SKM-1 treated with dmso at 0.1 percent for 144 hours (cell line): ENCODE results near the gene NTF4.
"Not testable (repeated sequence)": the region's sequence is repeated elsewhere in the genome, so short reads cannot be mapped to it uniquely, and the experiment has no call there.

Experiments used
- DNase-seq: peaks from one replicate; lab custom pipeline; 2025; ENCODE audit not compliant: unreplicated experiment; lab: John Stamatoyannopoulos, UW

The NTF4 gene

DNA sequence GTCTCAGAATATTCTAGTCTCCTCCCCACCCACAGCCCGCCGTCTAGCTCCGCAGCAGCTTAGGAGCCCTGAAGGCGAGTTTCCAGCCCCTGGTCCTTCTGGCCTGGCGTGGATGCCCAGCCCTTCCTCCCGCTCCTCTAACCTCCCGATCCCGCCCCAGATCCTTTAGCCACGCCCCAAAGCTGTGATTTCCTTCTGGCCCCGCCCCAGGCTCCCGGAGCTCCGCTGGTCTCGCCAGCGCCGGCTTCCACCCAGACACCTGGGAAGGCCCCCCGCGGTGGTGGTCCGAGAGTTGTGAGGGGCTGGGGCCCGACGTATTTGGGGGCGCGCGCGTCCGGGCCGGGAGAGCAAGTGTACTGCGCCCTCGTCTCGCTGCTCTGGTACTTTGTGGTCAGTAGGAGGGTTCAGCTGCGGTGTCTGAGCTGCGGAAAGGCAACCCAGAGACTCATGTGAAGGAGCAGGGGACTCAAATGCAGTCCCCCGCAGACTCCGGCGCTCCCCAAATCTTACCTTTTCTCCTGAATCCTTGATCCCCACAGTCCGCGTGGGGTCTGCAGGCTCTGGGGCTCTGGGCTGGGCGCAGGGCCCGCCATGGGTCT, 6.9 kb downstream of the NTF4 start, which contains the start of gene CGB7:
TSS of gene CGB7 (minus strand) at position 114 of the 599 bp plus-strand sequence. CDS start 2,374 bp downstream, outside the sequence.
- DNase-seq, result no peak

DNA sequence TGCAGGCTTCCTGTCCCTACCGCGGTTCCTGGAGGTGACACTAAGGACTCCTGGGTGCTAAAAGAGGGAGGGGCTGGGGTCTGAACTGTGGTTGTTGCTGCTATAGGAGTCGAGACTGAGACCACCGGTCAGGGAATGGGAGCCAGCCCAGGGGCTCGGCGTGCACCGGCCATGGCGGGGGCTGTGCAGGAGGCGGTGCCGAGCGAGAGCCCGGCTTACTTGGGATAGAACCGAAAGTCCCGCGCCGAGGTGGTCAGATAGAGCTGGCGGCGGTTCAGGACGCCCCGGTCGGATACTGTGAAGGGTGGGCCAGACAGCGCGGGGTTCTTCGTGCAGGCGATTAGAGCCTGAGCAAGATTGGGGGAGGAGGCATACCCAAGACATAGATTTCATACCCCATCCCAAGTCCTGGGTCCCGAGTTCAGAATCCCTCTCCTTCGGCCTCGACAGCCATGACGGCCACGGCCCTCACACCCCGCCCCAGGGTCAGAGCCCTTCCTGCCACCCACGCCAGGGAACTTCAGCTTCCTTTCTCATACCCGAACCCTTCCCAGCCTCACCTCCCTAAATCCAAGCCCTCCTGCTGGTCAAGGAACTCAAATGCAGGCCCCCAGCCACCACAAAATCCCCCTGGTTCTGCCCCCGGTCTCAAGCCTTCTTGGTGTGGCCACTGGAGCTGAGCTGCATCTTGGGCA, 7.6 kb downstream of the NTF4 start:
- DNase-seq, result not testable (repeated sequence)

DNA sequence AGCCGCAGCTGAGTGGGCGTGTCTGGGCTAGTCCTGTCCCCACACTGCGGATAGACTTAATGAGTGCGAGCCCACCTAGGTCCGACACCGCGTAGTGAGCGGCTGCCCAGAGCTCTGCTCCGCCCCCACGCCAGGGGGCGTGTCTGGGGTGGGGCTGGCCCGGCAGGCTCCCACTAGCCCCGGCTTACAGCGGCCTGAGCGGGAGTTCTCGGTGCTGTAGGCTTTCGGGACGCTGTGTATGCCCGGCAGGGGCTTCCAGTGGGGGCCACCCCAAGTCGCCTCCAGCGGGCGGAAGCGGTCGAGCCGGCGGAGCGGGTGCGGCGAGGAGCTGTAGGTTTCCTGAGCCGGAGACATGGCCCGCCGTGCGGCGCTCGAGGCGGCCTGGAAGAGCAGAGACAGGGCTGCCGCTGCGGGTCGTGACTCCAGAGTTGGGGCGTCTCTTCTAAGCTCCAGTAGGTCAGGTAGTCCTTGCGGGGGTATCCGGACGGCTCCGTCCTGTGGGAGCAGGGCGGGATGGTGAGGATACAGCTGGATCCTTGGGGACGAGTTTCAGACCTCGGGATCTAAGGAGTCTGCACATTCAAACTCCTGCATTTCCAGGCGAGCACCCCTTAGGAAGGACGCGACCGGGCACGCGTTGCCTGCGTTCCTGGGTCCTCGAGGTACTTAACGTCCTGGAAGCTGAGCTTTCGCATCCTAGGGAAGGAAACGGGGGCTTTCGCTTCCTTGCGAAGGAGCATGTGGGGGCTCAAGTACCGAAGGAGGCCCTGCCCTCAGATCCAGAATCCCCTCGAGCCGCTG, 8.3 kb downstream of the NTF4 start:
- DNase-seq, result no peak

DNA sequence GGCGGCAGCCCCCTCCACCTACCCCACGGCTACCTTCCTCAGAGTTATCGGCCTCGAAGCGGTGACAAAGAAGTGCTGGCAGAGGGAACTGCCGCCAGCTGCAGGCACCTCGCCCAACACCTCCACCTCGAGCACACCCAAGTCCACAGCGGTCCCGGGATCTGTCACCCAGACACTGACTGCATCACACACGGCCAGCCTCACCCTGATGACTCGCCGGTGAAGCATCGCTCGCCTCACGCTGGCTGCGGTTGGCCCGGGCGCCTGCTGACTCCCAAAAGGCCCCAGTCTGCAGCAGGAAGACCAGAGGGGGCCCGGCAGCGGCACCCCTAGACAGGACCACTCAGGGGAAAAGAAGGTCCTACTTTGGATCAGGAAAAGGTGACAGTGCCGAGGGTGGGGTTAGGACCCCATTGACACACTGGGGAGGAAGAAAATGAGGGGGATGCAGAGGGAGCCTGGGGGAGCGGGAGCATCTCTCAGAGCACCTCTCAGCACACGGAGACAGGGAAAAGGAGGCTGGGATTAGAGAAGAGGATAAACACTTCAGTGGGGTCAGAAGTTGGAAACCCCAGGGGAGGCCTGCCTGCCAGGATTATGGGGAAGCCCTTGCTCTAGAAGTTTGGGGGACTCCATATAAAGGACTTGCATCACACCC, 14.1 kb downstream of the NTF4 start:
- not testable (repeated sequence) for DNase-seq

- not testable (repeated sequence) for DNase-seq
Measured at GRCh38 chr19:49049834-49050233, 14.8 kb downstream of the NTF4 start.

- DNase-seq, result not testable (repeated sequence)
Measured at GRCh38 chr19:49049011-49049410, 15.6 kb downstream of the NTF4 start, which contains the start of gene CGB8. Gene CGB8, minus strand, starts transcription at chr19:49049111. Its CDS starts 372 bp downstream, at chr19:49048739.

DNA sequence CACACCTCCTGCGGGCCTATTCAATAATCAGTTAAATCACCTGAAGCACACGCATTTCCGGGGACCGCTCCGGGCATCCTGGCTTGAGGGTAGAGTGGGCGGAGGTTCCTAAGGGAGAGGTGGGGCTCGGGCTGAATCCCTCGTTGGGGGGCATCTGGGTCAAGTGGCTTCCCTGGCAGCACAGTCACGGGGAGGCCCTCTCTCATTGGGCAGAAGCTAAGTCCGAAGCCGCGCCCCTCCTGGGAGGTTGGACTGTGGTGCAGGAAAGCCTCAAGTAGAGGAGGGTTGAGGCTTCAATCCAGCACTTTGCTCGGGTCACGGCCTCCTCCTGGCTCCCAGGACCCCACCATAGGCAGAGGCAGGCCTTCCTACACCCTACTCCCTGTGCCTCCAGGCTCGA, 21.1 kb downstream of the NTF4 start, which contains the start of gene CGB5:
TSS of gene CGB5 (plus strand) at position 301 of the 400 bp plus-strand sequence. CDS start 362 bp downstream, outside the sequence.
- DNase-seq, result not testable (repeated sequence)

GRCh38 chr19:49042666-49043065, 22.0 kb downstream of the NTF4 start:
- not testable (repeated sequence) for DNase-seq

DNA sequence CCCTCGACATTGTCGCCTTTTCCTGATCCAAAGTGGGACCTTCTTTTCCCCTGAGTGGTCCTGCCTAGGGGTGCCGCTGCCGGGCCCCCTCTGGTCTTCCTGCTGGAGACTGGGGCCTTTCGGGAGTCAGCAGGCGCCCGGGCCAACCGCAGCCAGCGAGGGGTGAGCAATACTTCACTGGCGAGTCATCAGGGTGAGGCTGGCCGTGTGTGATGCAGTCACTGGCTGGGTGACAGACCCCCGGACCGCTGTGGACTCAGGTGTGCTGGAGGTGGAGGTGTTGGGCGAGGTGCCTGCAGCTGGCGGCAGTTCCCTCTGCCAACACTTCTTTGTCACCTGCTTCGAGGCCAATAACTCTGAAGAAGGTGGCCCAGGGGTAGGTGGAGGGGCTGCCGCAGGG, 22.4 kb downstream of the NTF4 start:
- DNase-seq, result no peak

DNA sequence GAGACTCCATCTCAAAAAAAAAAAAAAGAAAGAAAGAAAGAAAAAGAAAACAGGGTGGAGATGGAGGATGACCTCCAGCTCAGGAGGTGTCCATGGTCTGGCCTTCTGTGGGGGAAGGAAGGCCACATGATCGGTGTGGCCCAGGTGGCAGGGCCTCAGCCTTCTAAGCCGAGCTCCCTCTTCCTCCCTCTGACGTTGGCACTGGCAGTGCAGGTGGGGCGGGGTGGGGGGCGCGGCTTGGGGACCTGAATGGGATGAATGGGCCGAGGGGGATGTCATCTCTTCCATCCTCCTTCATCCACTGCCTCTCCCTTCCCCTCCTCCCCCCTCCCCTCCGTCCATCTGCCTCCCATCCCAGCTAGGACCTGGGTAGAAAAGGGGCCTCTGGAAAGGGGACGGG, 24.9 kb downstream of the NTF4 start:
- DNase-seq, result not testable (repeated sequence)

DNA sequence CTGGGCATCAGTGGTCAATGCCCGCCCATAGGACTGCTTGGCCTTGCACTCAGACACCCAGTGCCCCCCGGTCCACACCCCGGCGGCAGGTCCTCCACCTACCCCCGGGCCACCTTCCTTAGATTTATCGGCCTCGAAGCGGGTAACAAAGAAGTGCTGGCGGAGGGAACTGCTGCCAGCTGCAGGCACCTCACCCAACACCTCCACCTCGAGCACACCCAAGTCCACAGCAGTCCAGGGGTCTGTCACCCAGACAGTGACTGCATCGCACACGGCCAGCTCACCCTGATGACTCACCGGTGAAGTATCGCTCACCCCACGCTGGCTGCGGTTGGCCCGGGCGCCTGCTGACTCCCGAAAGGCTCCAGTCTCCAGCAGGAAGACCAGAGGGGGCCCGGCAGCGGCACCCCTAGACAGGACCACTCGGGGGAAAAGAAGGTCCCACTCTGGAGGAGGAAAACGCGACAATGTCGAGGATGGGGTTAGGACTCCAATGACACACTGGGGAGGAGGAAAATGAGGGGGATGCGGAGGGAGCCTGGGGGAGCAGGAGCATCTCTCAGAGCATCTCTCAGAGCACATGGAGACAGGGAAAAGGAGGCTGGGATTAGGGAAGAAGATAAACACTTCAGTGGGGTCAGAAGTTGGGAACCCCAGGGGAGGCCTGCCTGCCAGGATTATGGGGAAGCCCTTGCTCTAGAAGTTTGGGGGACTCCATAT, 25.9 kb downstream of the NTF4 start:
- not testable (repeated sequence) for DNase-seq

DNA sequence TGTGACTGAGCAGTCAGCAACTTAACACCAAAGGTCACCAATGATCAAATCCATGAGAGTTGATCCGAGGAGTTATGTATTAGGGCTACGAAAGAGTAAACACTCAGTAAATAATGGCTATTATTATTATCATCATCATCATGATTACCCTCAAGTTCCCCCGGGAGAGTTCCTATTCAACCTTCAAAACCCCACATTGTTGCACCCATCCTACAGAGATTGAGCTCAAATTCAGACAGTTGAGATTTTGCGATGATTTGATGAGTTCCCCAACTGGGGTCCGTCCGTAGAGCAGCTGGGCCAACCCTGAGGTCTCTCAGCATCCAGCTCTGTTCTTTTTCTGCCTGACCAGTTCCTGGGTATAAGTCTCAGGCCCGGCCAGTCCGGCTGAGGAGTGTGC, 26.5 kb downstream of the NTF4 start:
- not testable (repeated sequence) for DNase-seq

GRCh38 chr19:49036815-49037214, 27.8 kb downstream of the NTF4 start, which contains the start of gene CGB1:
Gene CGB1, minus strand, starts transcription at chr19:49036895. Its CDS starts 184 bp downstream, at chr19:49036711.
- not testable (repeated sequence) for DNase-seq

DNA sequence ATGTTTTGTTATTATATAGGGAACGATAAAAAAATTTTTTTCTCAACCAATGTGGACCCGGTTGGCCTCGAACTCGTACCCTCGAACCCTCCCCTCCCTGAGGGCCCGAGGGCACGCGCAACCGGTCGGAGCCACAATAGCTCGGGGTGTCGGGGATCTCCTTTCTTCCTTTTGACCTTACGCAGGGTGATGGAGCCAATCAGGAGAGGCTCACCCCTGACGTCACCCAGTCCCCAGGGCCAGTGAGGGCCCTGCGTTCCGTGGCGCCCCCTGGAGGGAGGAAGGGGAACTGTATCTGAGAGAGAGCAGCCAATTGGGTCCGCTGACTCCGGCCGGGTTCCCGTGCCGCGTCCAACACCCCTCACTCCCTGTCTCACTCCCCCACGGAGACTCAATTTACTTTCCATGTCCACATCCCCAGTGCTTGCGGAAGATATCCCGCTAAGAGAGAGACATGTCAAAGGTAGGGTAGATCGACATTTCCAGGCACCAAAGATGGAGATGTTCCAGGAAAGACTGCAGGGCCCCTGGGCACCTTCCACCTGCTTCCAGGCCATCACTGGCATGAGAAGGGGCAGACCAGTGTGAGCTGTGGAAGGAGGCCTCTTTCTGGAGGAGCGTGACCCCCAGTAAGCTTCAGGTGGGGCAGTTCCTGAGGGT, 32.8 kb downstream of the NTF4 start, which contains the start of gene CGB2:
TSS of gene CGB2 (plus strand) at position 249 of the 660 bp plus-strand sequence. CDS start at position 455, 206 bp downstream.
- DNase-seq, result not testable (repeated sequence)

GRCh38 chr19:49030323-49030722, 34.3 kb downstream of the NTF4 start:
- DNase-seq, result not testable (repeated sequence)

DNA sequence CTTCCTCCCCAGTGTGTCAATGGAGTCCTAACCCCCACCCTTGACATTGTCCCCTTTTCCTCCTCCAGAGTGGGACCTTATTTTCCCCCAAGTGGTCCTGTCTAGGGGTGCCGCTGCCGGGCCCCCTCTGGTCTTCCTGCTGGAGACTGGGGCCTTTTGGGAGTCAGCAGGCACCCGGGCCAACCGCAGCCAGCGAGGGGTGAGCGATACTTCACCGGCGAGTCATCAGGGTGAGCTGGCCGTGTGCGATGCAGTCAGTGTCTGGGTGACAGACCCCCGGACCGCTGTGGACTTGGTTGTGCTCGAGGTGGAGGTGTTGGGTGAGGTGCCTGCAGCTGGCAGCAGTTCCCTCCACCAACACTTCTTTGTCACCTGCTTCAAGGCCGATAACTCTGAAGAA, 34.9 kb downstream of the NTF4 start:
- not testable (repeated sequence) for DNase-seq

- DNase-seq, result not testable (repeated sequence)
Measured at GRCh38 chr19:49028686-49029085, 35.9 kb downstream of the NTF4 start.

DNA sequence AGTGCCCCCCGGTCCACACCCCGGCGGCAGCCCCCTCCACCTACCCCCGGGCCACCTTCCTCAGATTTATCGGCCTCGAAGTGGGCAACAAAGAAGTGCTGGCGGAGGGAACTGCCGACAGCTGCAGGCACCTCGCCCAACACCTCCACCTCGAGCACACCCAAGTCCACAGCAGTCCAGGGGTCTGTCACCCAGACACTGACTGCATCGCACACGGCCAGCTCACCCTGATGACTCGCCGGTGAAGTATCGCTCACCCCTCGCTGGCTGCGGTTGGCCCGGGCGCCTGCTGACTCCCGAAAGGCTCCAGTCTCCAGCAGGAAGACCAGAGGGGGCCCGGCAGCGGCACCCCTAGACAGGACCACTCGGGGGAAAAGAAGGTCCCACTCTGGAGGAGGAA, 39.0 kb downstream of the NTF4 start:
- not testable (repeated sequence) for DNase-seq

DNA sequence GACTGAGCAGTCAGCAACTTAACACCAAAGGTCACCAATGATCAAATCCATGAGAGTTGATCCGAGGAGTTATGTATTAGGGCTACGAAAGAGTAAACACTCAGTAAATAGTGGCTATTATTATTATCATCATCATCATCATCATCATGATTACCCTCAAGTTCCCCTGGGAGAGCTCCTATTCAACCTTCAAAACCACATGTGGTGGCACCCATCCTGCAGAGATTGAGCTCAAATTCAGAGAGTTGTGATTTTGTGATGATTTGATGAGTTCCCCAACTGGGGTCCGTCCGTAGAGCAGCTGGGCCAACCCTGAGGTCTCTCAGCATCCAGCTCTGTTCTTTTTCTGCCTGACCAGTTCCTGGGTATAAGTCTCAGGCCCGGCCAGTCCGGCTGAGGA, 39.5 kb downstream of the NTF4 start:
- DNase-seq, result not testable (repeated sequence)
